ENCODE results near the gene C1QL1.
A peak's percentile ranks its signal among the peaks of the same experiment; 100 is the strongest.

Gene C1QL1

DNA sequence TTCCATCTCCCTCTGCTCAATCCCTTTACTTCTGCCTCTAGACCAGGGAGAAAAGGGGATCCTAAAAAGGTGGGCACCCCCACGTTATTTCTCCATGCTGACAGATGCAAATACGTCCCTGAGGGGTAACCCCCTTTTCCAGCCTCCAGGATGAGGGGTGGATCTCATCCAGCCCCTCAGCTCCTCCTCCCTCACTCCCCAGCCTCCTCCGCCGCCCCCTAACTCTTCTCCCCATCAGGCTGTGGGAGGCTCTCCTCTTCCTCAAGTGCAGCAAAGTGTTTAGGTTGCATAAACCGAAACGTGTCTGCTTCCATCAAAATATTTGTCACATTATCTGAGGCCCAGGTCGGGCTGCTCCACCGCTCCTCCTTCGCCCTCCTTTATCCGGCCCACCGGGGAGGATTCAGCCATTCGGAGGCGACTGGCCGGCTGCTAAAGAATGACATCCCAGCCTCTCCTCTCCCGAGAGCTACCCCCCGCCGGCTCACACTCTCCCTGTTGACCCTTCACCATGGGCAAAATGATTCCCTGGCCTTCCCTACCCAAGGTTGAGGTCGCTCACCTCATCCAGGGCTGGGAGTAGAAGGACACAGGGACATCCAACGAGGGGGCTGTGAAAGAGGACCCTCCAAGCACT is 1.2 kb upstream of the C1QL1 start:
- Histone ChIP-seq H3K27me3 (ENCODE audit: insufficient read depth, insufficient read length) (peaks cover 74% of the 10 kb centered on the region), H3K9ac (ENCODE audit: insufficient read length, low read depth) (peak overlapping the region; percentile 74), H3K4me1 (ENCODE audit: insufficient read depth, insufficient read length) (peaks cover 13% of the 10 kb centered on the region), H3K4me3 (ENCODE audit: insufficient read length, low read depth) (peak overlapping the region; percentile 56), H3K36me3 (ENCODE audit: insufficient read depth, insufficient read length, low read length) (no peaks in the 10 kb centered on the region), H3K9me3 (ENCODE audit: insufficient read depth, low read length) (peaks cover 6% of the 10 kb centered on the region; the same call in 1 of the 2 replicates)
- DNase-seq (ENCODE audit: low read depth, low spot score) = no peak
- no peak for TF ChIP-seq YY1 (IDR thresholded peaks at IDR 0.05; ENCODE audit: insufficient read depth, insufficient read length)
- no peak for TF ChIP-seq SUZ12 (IDR thresholded peaks at IDR 0.05; ENCODE audit: extremely low read depth, insufficient read depth, insufficient read length)
- TF ChIP-seq ZNF274 (IDR thresholded peaks at IDR 0.05; ENCODE audit: low read depth, low read length) = no peak

DNA sequence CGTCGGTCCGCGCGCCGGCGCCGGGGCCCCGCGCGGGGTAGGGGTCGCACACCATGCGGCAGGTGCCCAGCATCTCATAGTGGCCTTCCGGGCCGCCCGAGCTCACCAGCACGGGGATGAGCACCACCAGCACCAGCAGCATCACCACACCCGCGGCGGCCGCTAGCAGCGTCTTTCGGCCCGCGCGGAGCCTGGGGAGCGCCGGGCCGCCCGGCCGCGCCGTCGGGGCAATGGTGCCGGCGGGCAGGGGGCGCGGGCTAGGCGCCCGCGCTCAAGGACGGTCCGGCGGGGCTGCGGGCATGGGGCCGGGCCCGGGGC is 237 bp downstream of the C1QL1 start:
- DNase-seq (ENCODE audit: low read depth, low spot score) = no peak
- Histone ChIP-seq H3K9me3 (ENCODE audit: insufficient read depth, low read length) (peaks cover 6% of the 10 kb centered on the region; the same call in 1 of the 2 replicates), H3K9ac (ENCODE audit: insufficient read length, low read depth) (peak overlapping the region; percentile 53), H3K36me3 (ENCODE audit: insufficient read depth, insufficient read length, low read length) (no peaks in the 10 kb centered on the region), H3K4me1 (ENCODE audit: insufficient read depth, insufficient read length) (peaks cover 13% of the 10 kb centered on the region), H3K4me3 (ENCODE audit: insufficient read length, low read depth) (peak overlapping the region; percentile 38), H3K27me3 (ENCODE audit: insufficient read depth, insufficient read length) (peaks cover 68% of the 10 kb centered on the region)
- no peak for TF ChIP-seq ZNF274 (IDR thresholded peaks at IDR 0.05; ENCODE audit: low read depth, low read length)
- peak; percentile 9 for TF ChIP-seq SUZ12 (IDR thresholded peaks at IDR 0.05; ENCODE audit: extremely low read depth, insufficient read depth, insufficient read length)

DNA sequence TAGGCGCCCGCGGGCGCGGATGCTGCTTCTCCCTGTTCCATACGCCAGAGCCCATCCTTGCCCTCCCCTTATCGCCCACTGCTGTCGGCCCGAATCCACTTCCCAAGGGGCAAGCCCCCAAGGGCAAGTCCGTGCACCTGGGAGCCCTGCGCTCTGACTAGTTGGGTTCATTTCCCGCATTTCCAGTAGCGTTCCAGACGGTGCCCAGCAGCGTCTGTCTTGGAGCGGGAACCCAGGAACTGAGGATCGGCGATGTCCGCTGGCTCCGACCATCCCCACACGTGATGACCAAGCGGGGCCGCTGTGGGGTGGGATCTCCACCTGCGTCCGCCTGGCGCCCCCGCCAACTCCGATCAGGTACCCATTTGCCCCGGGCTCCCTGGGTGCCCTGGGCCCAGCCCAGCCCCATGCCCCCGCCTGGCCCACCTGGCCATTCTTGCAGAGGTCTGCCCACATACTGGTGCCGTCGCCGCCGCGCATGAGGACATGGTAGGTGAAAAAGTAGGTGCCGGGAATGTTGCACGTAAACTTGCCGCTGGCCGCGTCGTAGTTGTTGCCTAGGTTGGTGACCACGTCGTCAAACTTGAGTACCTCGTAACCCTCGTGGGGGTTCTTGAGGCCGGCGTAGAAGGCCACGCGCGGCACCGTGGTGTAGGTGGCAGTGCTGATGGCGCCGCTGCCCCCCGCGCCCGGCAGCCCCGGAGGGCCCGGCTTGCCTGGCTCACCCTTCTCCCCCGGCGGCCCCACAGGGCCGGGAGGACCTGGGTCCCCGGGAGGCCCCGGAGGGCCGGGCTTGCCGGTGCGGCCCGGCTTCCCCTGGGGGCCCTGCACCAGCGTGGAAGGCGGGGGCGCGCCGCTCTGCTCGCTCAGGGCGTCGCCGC is 837 bp downstream of the C1QL1 start:
- Histone ChIP-seq H3K9ac (ENCODE audit: insufficient read length, low read depth) (peak overlapping the region; percentile 53), H3K4me3 (ENCODE audit: insufficient read length, low read depth) (peak overlapping the region; percentile 38), H3K4me1 (ENCODE audit: insufficient read depth, insufficient read length) (peaks cover 13% of the 10 kb centered on the region), H3K27me3 (ENCODE audit: insufficient read depth, insufficient read length) (peaks cover 64% of the 10 kb centered on the region), H3K9me3 (ENCODE audit: insufficient read depth, low read length) (peaks cover 6% of the 10 kb centered on the region; the same call in 1 of the 2 replicates), H3K36me3 (ENCODE audit: insufficient read depth, insufficient read length, low read length) (no peaks in the 10 kb centered on the region)
- TF ChIP-seq SUZ12 (IDR thresholded peaks at IDR 0.05; ENCODE audit: extremely low read depth, insufficient read depth, insufficient read length) = no peak
- no peak for TF ChIP-seq ZNF274 (IDR thresholded peaks at IDR 0.05; ENCODE audit: low read depth, low read length)
- no peak for TF ChIP-seq YY1 (IDR thresholded peaks at IDR 0.05; ENCODE audit: insufficient read depth, insufficient read length)
- DNase-seq (ENCODE audit: low read depth, low spot score) = no peak

DNA sequence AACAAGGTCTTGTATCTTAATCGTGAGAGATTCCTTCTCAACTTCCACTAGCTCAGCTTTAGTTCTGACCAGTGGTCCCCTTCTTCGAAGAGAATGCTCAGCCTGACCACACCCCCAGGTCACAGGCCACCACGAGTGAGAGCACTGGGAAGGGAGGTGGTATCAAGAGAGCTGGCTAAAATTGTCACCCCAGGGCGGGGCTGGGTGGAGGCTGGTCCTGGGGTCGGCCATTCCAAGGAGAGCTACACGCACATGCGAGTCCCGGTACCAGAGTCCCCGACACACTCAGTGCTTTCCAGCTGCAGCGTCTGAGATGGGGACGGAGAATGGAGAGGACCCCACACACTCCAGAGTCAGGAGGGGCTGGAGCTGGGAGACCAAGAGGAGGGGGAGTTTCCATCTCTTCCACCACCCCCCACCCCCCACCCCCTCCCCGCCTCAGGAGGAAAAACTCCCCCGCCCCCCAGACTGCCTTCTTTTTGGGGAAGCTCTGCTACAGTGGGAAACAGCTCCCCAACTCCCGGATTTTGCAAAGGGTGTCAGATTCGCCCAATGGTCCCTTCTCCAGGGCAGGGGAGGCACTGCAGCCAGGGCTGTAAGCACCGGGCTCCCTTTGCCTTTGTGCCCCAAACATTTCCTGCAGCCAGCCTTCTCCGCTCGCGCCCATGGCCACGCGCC is 1.6 kb downstream of the C1QL1 start:
- Histone ChIP-seq H3K9ac (ENCODE audit: insufficient read length, low read depth) (no peak overlapping the region), H3K4me1 (ENCODE audit: insufficient read depth, insufficient read length) (peaks cover 10% of the 10 kb centered on the region), H3K4me3 (ENCODE audit: insufficient read length, low read depth) (no peak overlapping the region), H3K9me3 (ENCODE audit: insufficient read depth, low read length) (peaks cover 6% of the 10 kb centered on the region; the same call in 1 of the 2 replicates), H3K36me3 (ENCODE audit: insufficient read depth, insufficient read length, low read length) (no peaks in the 10 kb centered on the region), H3K27me3 (ENCODE audit: insufficient read depth, insufficient read length) (peaks cover 56% of the 10 kb centered on the region)
- TF ChIP-seq SUZ12 (IDR thresholded peaks at IDR 0.05; ENCODE audit: extremely low read depth, insufficient read depth, insufficient read length) (no peak), YY1 (IDR thresholded peaks at IDR 0.05; ENCODE audit: insufficient read depth, insufficient read length) (no peak), ZNF274 (IDR thresholded peaks at IDR 0.05; ENCODE audit: low read depth, low read length) (no peak)
- DNase-seq (ENCODE audit: low read depth, low spot score) = no peak

DNA sequence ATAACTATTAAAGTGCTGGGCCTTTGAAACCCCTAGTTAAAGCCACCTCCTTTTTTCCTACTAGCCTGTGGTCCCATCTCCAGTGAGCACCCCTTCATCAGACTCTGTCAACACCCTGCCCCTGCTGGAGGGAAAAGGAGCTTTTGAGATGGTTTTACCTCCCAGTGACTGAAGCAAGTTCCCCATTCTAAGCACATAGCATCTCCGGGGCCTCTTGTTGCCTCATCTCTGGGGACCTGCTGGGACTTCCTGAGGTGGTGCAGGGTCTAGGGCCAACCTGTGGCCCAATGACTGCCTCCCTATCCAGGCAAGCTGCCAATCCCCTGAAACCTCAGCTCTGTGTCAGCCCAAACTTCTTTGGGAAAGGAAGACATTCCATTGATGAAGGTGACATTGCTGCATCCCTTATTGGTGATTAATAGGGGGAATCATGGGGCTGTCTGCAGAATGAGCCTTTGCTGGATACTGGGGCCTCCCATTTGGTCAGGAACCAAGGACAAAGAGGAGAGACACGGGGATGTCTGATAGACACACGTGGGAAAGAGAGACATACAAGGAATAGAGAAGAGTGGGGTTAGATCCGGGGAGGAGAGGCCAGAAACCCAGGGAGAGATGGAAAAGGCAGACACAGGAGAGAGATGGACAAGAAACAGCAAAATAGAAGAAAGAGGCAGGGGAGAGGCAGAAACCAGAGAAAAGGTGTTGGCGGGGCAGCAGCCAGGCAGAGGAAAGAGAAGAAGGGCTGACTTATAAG is 2.4 kb downstream of the C1QL1 start:
- Histone ChIP-seq H3K9ac (ENCODE audit: insufficient read length, low read depth) (no peak overlapping the region), H3K36me3 (ENCODE audit: insufficient read depth, insufficient read length, low read length) (no peaks in the 10 kb centered on the region), H3K4me3 (ENCODE audit: insufficient read length, low read depth) (no peak overlapping the region), H3K27me3 (ENCODE audit: insufficient read depth, insufficient read length) (peaks cover 48% of the 10 kb centered on the region), H3K9me3 (ENCODE audit: insufficient read depth, low read length) (peaks cover 6% of the 10 kb centered on the region; the same call in 1 of the 2 replicates), H3K4me1 (ENCODE audit: insufficient read depth, insufficient read length) (peaks cover 13% of the 10 kb centered on the region)
- DNase-seq (ENCODE audit: low read depth, low spot score) = no peak
- TF ChIP-seq YY1 (IDR thresholded peaks at IDR 0.05; ENCODE audit: insufficient read depth, insufficient read length) (no peak), ZNF274 (IDR thresholded peaks at IDR 0.05; ENCODE audit: low read depth, low read length) (no peak), SUZ12 (IDR thresholded peaks at IDR 0.05; ENCODE audit: extremely low read depth, insufficient read depth, insufficient read length) (no peak)

DNA sequence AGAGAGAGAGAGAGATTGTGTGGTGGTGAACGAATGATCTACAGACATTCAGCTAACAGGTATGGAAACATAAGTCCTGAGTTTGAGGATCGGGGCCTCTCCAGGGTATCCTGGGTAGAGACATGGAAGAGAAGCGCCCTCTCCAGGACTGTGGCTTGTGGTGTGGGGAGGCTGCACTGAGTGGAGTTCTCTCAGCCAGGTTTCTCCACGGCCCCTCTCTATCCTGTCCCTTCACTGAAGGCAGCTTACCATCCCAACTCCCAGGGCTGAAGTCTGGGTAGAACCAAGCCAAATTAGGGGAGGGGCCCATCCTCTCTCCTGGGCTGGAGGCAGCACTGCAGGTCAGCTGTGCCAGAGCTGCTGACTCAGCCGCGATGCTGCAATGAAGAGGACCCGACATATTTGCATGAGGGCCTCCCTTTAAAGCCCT is 6.2 kb downstream of the C1QL1 start:
- Histone ChIP-seq H3K9me3 (ENCODE audit: insufficient read depth, low read length) (peaks cover 6% of the 10 kb centered on the region; the same call in 1 of the 2 replicates), H3K9ac (ENCODE audit: insufficient read length, low read depth) (peak overlapping the region; percentile 0), H3K4me3 (ENCODE audit: insufficient read length, low read depth) (no peak overlapping the region), H3K27me3 (ENCODE audit: insufficient read depth, insufficient read length) (peaks cover 16% of the 10 kb centered on the region), H3K4me1 (ENCODE audit: insufficient read depth, insufficient read length) (peaks cover 10% of the 10 kb centered on the region), H3K36me3 (ENCODE audit: insufficient read depth, insufficient read length, low read length) (no peaks in the 10 kb centered on the region)
- TF ChIP-seq SUZ12 (IDR thresholded peaks at IDR 0.05; ENCODE audit: extremely low read depth, insufficient read depth, insufficient read length) (no peak), YY1 (IDR thresholded peaks at IDR 0.05; ENCODE audit: insufficient read depth, insufficient read length) (no peak), ZNF274 (IDR thresholded peaks at IDR 0.05; ENCODE audit: low read depth, low read length) (no peak)
- DNase-seq (ENCODE audit: low read depth, low spot score) = no peak
